Activated gamma-delta T cell treated with anti-CD3 and anti-CD28 coated beads, Interleukin-2, amount 50 U/mL, for 16 hours (primary cell): Measurements from ENCODE around the gene ZNF17.
"Not testable (repeated sequence)": the region's sequence is repeated elsewhere in the genome, so short reads cannot be mapped to it uniquely, and the experiment has no call there.

ENCODE experiments used
- DNase-seq: peaks from one replicate; pipeline ENCODE4 v3.0.0-alpha.2; 2020; ENCODE audit warnings: low read depth

Gene ZNF17

GRCh38 chr19:57410877-57411671, at the start of gene ZNF17:
Gene ZNF17, plus strand, starts transcription at chr19:57411161. Its CDS starts 2,455 bp downstream, at chr19:57413616.
- DNase-seq = peak; percentile 87

GRCh38 chr19:57362419-57362818, 48.5 kb upstream of the ZNF17 start:
- no peak for DNase-seq

GRCh38 chr19:57362997-57363687, 47.8 kb upstream of the ZNF17 start, which contains the start of the genes TRAPPC2B and ZNF547:
Gene TRAPPC2B, plus strand, starts transcription at chr19:57363551. Its CDS starts 1,283 bp downstream, at chr19:57364834.
Gene ZNF547, plus strand, starts transcription at chr19:57363551. Its CDS starts 5,005 bp downstream, at chr19:57368556.
- DNase-seq = peak; percentile 97

GRCh38 chr19:57363688-57364181, 47.2 kb upstream of the ZNF17 start:
- no peak for DNase-seq

- DNase-seq = no peak
These were observed 44.2 kb upstream of the ZNF17 start for GRCh38 chr19:57366776-57367175.

GRCh38 chr19:57374179-57374578, 36.8 kb upstream of the ZNF17 start:
- no peak for DNase-seq

GRCh38 chr19:57374647-57375046, 36.3 kb upstream of the ZNF17 start:
- DNase-seq = not testable (repeated sequence)

- DNase-seq = no peak
These were observed 34.8 kb upstream of the ZNF17 start for GRCh38 chr19:57376151-57376550.

GRCh38 chr19:57377498-57378146, 33.3 kb upstream of the ZNF17 start:
- DNase-seq = no peak

- no peak for DNase-seq
These were observed 30.0 kb upstream of the ZNF17 start for GRCh38 chr19:57380923-57381322.

GRCh38 chr19:57382806-57383488, 28.0 kb upstream of the ZNF17 start:
- no peak for DNase-seq

GRCh38 chr19:57389194-57389729, 21.7 kb upstream of the ZNF17 start:
- no peak for DNase-seq

- peak; percentile 98 for DNase-seq
These were observed 21.0 kb upstream of the ZNF17 start, which contains the start of gene ZNF548 for GRCh38 chr19:57389730-57390598. Gene ZNF548, plus strand, starts transcription at chr19:57389854. Its CDS starts 246 bp downstream, at chr19:57390100.

GRCh38 chr19:57395710-57396109, 15.3 kb upstream of the ZNF17 start:
- no peak for DNase-seq

GRCh38 chr19:57398868-57399267, 12.1 kb upstream of the ZNF17 start:
- no peak for DNase-seq

GRCh38 chr19:57403737-57404563, 7.0 kb upstream of the ZNF17 start:
- DNase-seq = no peak

GRCh38 chr19:57406516-57407123, 4.3 kb upstream of the ZNF17 start:
- peak; percentile 61 for DNase-seq

GRCh38 chr19:57419439-57419838, 8.5 kb downstream of the ZNF17 start:
- no peak for DNase-seq

- DNase-seq = no peak
These were observed 10.1 kb downstream of the ZNF17 start for GRCh38 chr19:57421037-57421436.
